Measurements from ENCODE around the gene GRIPAP1. TPM values are rescaled to one million over a fixed set of nuclear protein-coding genes. Genes with fewer than 3 reads are reported as not detected.

Gene GRIPAP1
- total RNA-seq, 1 experiment from 2014 or later, result 18.0 TPM

- H3K27me3 ChIP-seq (ENCODE audit: low read length), result no peaks in the 10 kb centered on the region
- no peaks in the 10 kb centered on the region for H3K9me3 ChIP-seq (ENCODE audit: low read length)
- no peak overlapping the region for H3K4me3 ChIP-seq (ENCODE audit: low read length)
- DNase-seq, result no peak
- no peak overlapping the region for H2AFZ ChIP-seq (ENCODE audit: low read length)
- no peak overlapping the region for H3K27ac ChIP-seq (ENCODE audit: low read length)
- peaks cover 32% of the 10 kb centered on the region for H3K4me1 ChIP-seq (ENCODE audit: low read length)
- peaks cover 7% of the 10 kb centered on the region; the same call in 1 of the 2 replicates for H4K20me1 ChIP-seq (ENCODE audit: insufficient read depth, low read depth, low read length)
- H3K9ac ChIP-seq (ENCODE audit: low read length), result no peak overlapping the region
- H3K9me2 ChIP-seq (replicated peaks; ENCODE audit: insufficient read depth, low read length), result no peaks in the 10 kb centered on the region
- H3K4me2 ChIP-seq (ENCODE audit: low read depth, low read length, poor library complexity, severe bottlenecking), result no peak overlapping the region
- H3K36me3 ChIP-seq (ENCODE audit: insufficient read depth, low read length), result peaks cover 6% of the 10 kb centered on the region; the same call in 1 of the 2 replicates
- peaks cover 43% of the 10 kb centered on the region for H3K79me2 ChIP-seq (ENCODE audit: low read length)
These were observed 66.8 kb downstream of the GRIPAP1 start for GRCh38 chrX:48935301-48935670.

- DNase-seq, result no peak
- Histone ChIP-seq H3K4me1 (ENCODE audit: low read length) (peaks cover 27% of the 10 kb centered on the region), H3K9me3 (ENCODE audit: low read length) (no peaks in the 10 kb centered on the region), H3K27ac (ENCODE audit: low read length) (no peak overlapping the region), H3K4me3 (ENCODE audit: low read length) (no peak overlapping the region), H3K36me3 (ENCODE audit: insufficient read depth, low read length) (peaks cover 6% of the 10 kb centered on the region; the same call in 1 of the 2 replicates), H3K4me2 (ENCODE audit: low read depth, low read length, poor library complexity, severe bottlenecking) (no peak overlapping the region), H4K20me1 (ENCODE audit: insufficient read depth, low read depth, low read length) (peaks cover 7% of the 10 kb centered on the region; the same call in 1 of the 2 replicates), H3K9ac (ENCODE audit: low read length) (no peak overlapping the region), H2AFZ (ENCODE audit: low read length) (no peak overlapping the region), H3K9me2 (replicated peaks; ENCODE audit: insufficient read depth, low read length) (no peaks in the 10 kb centered on the region), H3K79me2 (ENCODE audit: low read length) (peaks cover 39% of the 10 kb centered on the region), H3K27me3 (ENCODE audit: low read length) (no peaks in the 10 kb centered on the region)
These were observed 67.3 kb downstream of the GRIPAP1 start for GRCh38 chrX:48934581-48935300.

GRCh38 chrX:48933757-48934156 lies 68.3 kb downstream of the GRIPAP1 start:
- Histone ChIP-seq H3K27me3 (ENCODE audit: low read length) (no peaks in the 10 kb centered on the region), H3K4me1 (ENCODE audit: low read length) (peaks cover 18% of the 10 kb centered on the region), H3K36me3 (ENCODE audit: insufficient read depth, low read length) (peaks cover 6% of the 10 kb centered on the region; the same call in 1 of the 2 replicates), H3K9ac (ENCODE audit: low read length) (no peak overlapping the region), H3K9me3 (ENCODE audit: low read length) (no peaks in the 10 kb centered on the region), H3K27ac (ENCODE audit: low read length) (no peak overlapping the region; the same call in 1 of the 2 replicates), H2AFZ (ENCODE audit: low read length) (no peak overlapping the region), H3K79me2 (ENCODE audit: low read length) (peaks cover 32% of the 10 kb centered on the region), H3K4me2 (ENCODE audit: low read depth, low read length, poor library complexity, severe bottlenecking) (no peak overlapping the region), H3K4me3 (ENCODE audit: low read length) (no peak overlapping the region), H4K20me1 (ENCODE audit: insufficient read depth, low read depth, low read length) (peaks cover under 1% of the 10 kb centered on the region; the same call in 1 of the 2 replicates), H3K9me2 (replicated peaks; ENCODE audit: insufficient read depth, low read length) (no peaks in the 10 kb centered on the region)
- DNase-seq, result no peak

- peaks cover 13% of the 10 kb centered on the region for H3K4me1 ChIP-seq (ENCODE audit: low read length)
These were observed 74.2 kb downstream of the GRIPAP1 start for GRCh38 chrX:48927736-48928382.

GRCh38 chrX:48927123-48927522 lies 74.9 kb downstream of the GRIPAP1 start:
- Histone ChIP-seq H4K20me1 (ENCODE audit: insufficient read depth, low read depth, low read length) (no peaks in the 10 kb centered on the region), H3K27ac (ENCODE audit: low read length) (no peak overlapping the region), H3K9ac (ENCODE audit: low read length) (no peak overlapping the region), H3K27me3 (ENCODE audit: low read length) (no peaks in the 10 kb centered on the region), H3K4me2 (ENCODE audit: low read depth, low read length, poor library complexity, severe bottlenecking) (no peak overlapping the region), H2AFZ (ENCODE audit: low read length) (no peak overlapping the region), H3K9me2 (replicated peaks; ENCODE audit: insufficient read depth, low read length) (no peaks in the 10 kb centered on the region), H3K4me3 (ENCODE audit: low read length) (no peak overlapping the region), H3K4me1 (ENCODE audit: low read length) (peaks cover 13% of the 10 kb centered on the region), H3K36me3 (ENCODE audit: insufficient read depth, low read length) (peaks cover 4% of the 10 kb centered on the region; the same call in 1 of the 2 replicates), H3K79me2 (ENCODE audit: low read length) (peaks cover 12% of the 10 kb centered on the region; the same call in 1 of the 2 replicates), H3K9me3 (ENCODE audit: low read length) (no peaks in the 10 kb centered on the region)
- DNase-seq, result no peak

More at GRCh38 chrX:48927736-48928382, 74.2 kb downstream of the GRIPAP1 start:
- no peaks in the 10 kb centered on the region for H4K20me1 ChIP-seq (ENCODE audit: insufficient read depth, low read depth, low read length)
- H2AFZ ChIP-seq (ENCODE audit: low read length), result no peak overlapping the region
- 0 out of 2 replicates have a peak overlapping the region, but pooled peaks have one; percentile 14 for H3K27ac ChIP-seq (ENCODE audit: low read length)
- H3K4me2 ChIP-seq (ENCODE audit: low read depth, low read length, poor library complexity, severe bottlenecking), result peak overlapping the region; percentile 14
- H3K36me3 ChIP-seq (ENCODE audit: insufficient read depth, low read length), result peaks cover 4% of the 10 kb centered on the region
- no peak overlapping the region for H3K9ac ChIP-seq (ENCODE audit: low read length)
- H3K4me3 ChIP-seq (ENCODE audit: low read length), result no peak overlapping the region
- H3K9me2 ChIP-seq (replicated peaks; ENCODE audit: insufficient read depth, low read length), result no peaks in the 10 kb centered on the region
- no peaks in the 10 kb centered on the region for H3K27me3 ChIP-seq (ENCODE audit: low read length)
- peaks cover 12% of the 10 kb centered on the region; the same call in 1 of the 2 replicates for H3K79me2 ChIP-seq (ENCODE audit: low read length)
- DNase-seq, result no peak
- no peaks in the 10 kb centered on the region for H3K9me3 ChIP-seq (ENCODE audit: low read length)

GRCh38 chrX:48924270-48924669 lies 77.8 kb downstream of the GRIPAP1 start:
- Histone ChIP-seq H3K9me3 (ENCODE audit: low read length) (no peaks in the 10 kb centered on the region), H3K36me3 (ENCODE audit: insufficient read depth, low read length) (peaks cover 4% of the 10 kb centered on the region; the same call in 1 of the 2 replicates), H4K20me1 (ENCODE audit: insufficient read depth, low read depth, low read length) (no peaks in the 10 kb centered on the region), H3K27me3 (ENCODE audit: low read length) (no peaks in the 10 kb centered on the region), H3K79me2 (ENCODE audit: low read length) (0 out of 2 replicates have a peak, but pooled peaks cover 8% of the 10 kb centered on the region), H3K9me2 (replicated peaks; ENCODE audit: insufficient read depth, low read length) (no peaks in the 10 kb centered on the region), H3K4me3 (ENCODE audit: low read length) (no peak overlapping the region), H3K4me2 (ENCODE audit: low read depth, low read length, poor library complexity, severe bottlenecking) (no peak overlapping the region), H3K4me1 (ENCODE audit: low read length) (peaks cover 24% of the 10 kb centered on the region), H3K27ac (ENCODE audit: low read length) (no peak overlapping the region), H2AFZ (ENCODE audit: low read length) (no peak overlapping the region), H3K9ac (ENCODE audit: low read length) (no peak overlapping the region)
- no peak for DNase-seq

GRCh38 chrX:48923771-48924170 lies 78.3 kb downstream of the GRIPAP1 start:
- 0 out of 2 replicates have a peak, but pooled peaks cover 8% of the 10 kb centered on the region for H3K79me2 ChIP-seq (ENCODE audit: low read length)
- no peak overlapping the region for H2AFZ ChIP-seq (ENCODE audit: low read length)
- H3K27me3 ChIP-seq (ENCODE audit: low read length), result no peaks in the 10 kb centered on the region
- no peaks in the 10 kb centered on the region for H3K9me3 ChIP-seq (ENCODE audit: low read length)
- peaks cover 25% of the 10 kb centered on the region for H3K4me1 ChIP-seq (ENCODE audit: low read length)
- H3K9me2 ChIP-seq (replicated peaks; ENCODE audit: insufficient read depth, low read length), result no peaks in the 10 kb centered on the region
- H4K20me1 ChIP-seq (ENCODE audit: insufficient read depth, low read depth, low read length), result no peaks in the 10 kb centered on the region
- H3K27ac ChIP-seq (ENCODE audit: low read length), result no peak overlapping the region
- H3K4me3 ChIP-seq (ENCODE audit: low read length), result no peak overlapping the region
- H3K4me2 ChIP-seq (ENCODE audit: low read depth, low read length, poor library complexity, severe bottlenecking), result no peak overlapping the region
- no peak overlapping the region for H3K9ac ChIP-seq (ENCODE audit: low read length)
- peaks cover 4% of the 10 kb centered on the region; the same call in 1 of the 2 replicates for H3K36me3 ChIP-seq (ENCODE audit: insufficient read depth, low read length)
- DNase-seq, result no peak

All from Karpas-422 (cell line).